Smooth muscle cell (in vitro differentiated cells): ENCODE results near the gene C5orf34. TPM values are rescaled to one million over a fixed set of nuclear protein-coding genes. Genes with fewer than 3 reads are reported as not detected.

Source experiments
- DNase-seq: peaks from one replicate; lab custom pipeline; 2025; ENCODE audit not compliant: unreplicated experiment; lab: John Stamatoyannopoulos, UW
- H2AFZ ChIP-seq: fragments of 200-600 bp; sonication (generic); 2 replicates; pipeline ENCODE4 v1.6.0; 2016; ENCODE audit warnings: antibody characterized with exemption, low read depth, mild to moderate bottlenecking
- H3F3A ChIP-seq: fragments of 200-600 bp; sonication (generic); 2 replicates; pipeline ENCODE4 v1.6.0; 2017; ENCODE audit warnings: antibody characterized with exemption, low read depth
- H3K27ac ChIP-seq: fragments of 200-600 bp; sonication (generic); 2 replicates; pipeline ENCODE4 v1.5.1; 2016; ENCODE audit warnings: low read depth, mild to moderate bottlenecking
- H3K27me3 ChIP-seq: fragments of 200-600 bp; sonication (generic); 2 replicates; pipeline ENCODE4 v1.6.1; 2016; ENCODE audit warnings: low read depth, mild to moderate bottlenecking
- H3K36me3 ChIP-seq: fragments of 200-600 bp; sonication (generic); 2 replicates; pipeline ENCODE4 v1.5.1; 2016; ENCODE audit warnings: low read depth
- H3K4me1 ChIP-seq: fragments of 200-600 bp; sonication (generic); 2 replicates; pipeline ENCODE4 v1.5.1; 2016; ENCODE audit warnings: low read depth
- H3K4me2 ChIP-seq: fragments of 200-600 bp; sonication (generic); 2 replicates; pipeline ENCODE4 v1.6.0; 2016; ENCODE audit warnings: mild to moderate bottlenecking
- H3K4me3 ChIP-seq: fragments of 200-600 bp; sonication (generic); 2 replicates; pipeline ENCODE4 v1.5.1; 2016; ENCODE audit warnings: mild to moderate bottlenecking
- H3K79me2 ChIP-seq: fragments of 200-600 bp; sonication (generic); 2 replicates; pipeline ENCODE4 v1.6.0; 2016; ENCODE audit warnings: low read depth, mild to moderate bottlenecking
- H3K9ac ChIP-seq: fragments of 200-600 bp; sonication (generic); 2 replicates; pipeline ENCODE4 v1.6.0; 2016; ENCODE audit warnings: low read depth
- H3K9me3 ChIP-seq: fragments of 200-600 bp; sonication (generic); replicated peaks from 2 replicates; pipeline ENCODE4 v1.5.1; 2016; ENCODE audit warnings: low read depth
- H4K20me1 ChIP-seq: fragments of 200-600 bp; sonication (generic); 2 replicates; pipeline ENCODE4 v1.6.0; 2016; ENCODE audit warnings: low read depth
- whole genome bisulfite sequencing: methylation state at CpG from one replicate; pipeline ENCODE4 v1.1.7; 2016; ENCODE audit warnings: low lambda C conversion rate; 5-methylcytosine and 5-hydroxymethylcytosine counted together
- polyA plus RNA-seq: library from polyadenylated mRNA; unstranded; fragments of >200 nt; fragmentation: Nextera tagmentation; extraction: Ambion mirVana; gene quantifications from 2 replicates; pipeline ENCODE4 v1.2.1, GENCODE V29; 2016
- total RNA-seq: library from RNA; depleted of rRNA; stranded (reverse); fragments of >200 nt; gene quantifications from 2 replicates; pipeline ENCODE4 v1.2.3, GENCODE V29; 2014
- TF ChIP-seq, protein P1 (sequence below): fragments of 200-600 bp; sonication (generic); IDR thresholded peaks from 2 replicates; pipeline ENCODE4 v1.5.1; 2017; ENCODE audit warnings: borderline replicate concordance, mild to moderate bottlenecking, antibody characterized with exemption; ENCODE audit not compliant: insufficient read depth, poor library complexity, severe bottlenecking

C5orf34 gene
- total and polyA plus RNA-seq, 2 experiments from 2014 or later: 2.6 to 7.5 TPM

DNA sequence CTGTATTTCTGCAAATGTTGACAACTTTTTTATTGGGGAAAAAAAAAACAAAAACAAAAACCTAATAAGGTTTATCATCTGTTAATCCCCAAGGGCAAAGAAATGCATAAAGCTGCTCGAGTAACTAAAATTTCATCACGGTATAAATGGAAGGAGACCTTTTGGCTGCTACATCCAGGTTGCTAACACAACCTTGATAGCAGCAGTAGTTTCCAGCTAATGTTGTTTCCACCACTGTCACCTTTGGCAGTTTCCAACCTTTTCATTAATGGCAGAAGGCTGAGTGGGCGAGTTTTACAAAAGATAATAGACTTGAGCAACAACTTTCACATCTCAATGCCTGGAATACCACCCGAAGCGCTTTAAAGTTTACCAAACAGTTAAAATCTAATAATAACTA is 33.4 kb upstream of the C5orf34 start:
- Histone ChIP-seq H3K27me3 (no peaks in the 10 kb centered on the region), H3K4me3 (no peak overlapping the region), H3K4me2 (no peak overlapping the region), H4K20me1 (peaks cover 82% of the 10 kb centered on the region), H3K36me3 (peaks cover 25% of the 10 kb centered on the region), H3K9me3 (no peaks in the 10 kb centered on the region), H3F3A (no peaks in the 10 kb centered on the region), H3K9ac (no peak overlapping the region), H3K4me1 (peaks cover 13% of the 10 kb centered on the region), H3K79me2 (peaks cover 79% of the 10 kb centered on the region), H3K27ac (no peak overlapping the region), H2AFZ (no peak overlapping the region)
- 96% methylated on average over 5 of the region's 5 CpGs for WGBS
- TF ChIP-seq, protein P1, sequence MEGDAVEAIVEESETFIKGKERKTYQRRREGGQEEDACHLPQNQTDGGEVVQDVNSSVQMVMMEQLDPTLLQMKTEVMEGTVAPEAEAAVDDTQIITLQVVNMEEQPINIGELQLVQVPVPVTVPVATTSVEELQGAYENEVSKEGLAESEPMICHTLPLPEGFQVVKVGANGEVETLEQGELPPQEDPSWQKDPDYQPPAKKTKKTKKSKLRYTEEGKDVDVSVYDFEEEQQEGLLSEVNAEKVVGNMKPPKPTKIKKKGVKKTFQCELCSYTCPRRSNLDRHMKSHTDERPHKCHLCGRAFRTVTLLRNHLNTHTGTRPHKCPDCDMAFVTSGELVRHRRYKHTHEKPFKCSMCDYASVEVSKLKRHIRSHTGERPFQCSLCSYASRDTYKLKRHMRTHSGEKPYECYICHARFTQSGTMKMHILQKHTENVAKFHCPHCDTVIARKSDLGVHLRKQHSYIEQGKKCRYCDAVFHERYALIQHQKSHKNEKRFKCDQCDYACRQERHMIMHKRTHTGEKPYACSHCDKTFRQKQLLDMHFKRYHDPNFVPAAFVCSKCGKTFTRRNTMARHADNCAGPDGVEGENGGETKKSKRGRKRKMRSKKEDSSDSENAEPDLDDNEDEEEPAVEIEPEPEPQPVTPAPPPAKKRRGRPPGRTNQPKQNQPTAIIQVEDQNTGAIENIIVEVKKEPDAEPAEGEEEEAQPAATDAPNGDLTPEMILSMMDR: no peak
- DNase-seq: no peak

DNA sequence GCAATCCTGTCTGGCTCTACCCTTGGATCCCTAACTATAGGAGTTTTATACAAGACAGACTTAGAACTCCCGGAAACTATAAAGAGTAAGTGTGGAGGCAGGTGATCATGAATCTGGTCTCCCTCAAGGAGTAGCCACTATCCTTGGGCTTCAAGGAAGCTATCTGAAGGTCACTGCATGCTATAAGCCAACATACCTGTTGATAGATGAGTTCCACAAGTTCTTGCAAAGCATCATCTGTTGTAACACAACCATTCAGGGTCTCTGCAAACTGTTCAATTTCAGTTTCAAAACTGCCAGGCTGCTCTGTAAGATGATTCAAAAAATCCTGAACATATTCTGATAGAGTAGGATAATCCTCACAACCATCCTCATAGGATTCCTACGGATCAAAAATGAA is 32.6 kb upstream of the C5orf34 start:
- Histone ChIP-seq H2AFZ (no peak overlapping the region), H4K20me1 (peaks cover 76% of the 10 kb centered on the region), H3K36me3 (peaks cover 33% of the 10 kb centered on the region), H3K4me2 (no peak overlapping the region), H3K9ac (no peak overlapping the region), H3K4me3 (no peak overlapping the region), H3K27me3 (no peaks in the 10 kb centered on the region), H3K79me2 (peaks cover 74% of the 10 kb centered on the region), H3K4me1 (peaks cover 6% of the 10 kb centered on the region), H3K27ac (no peak overlapping the region), H3F3A (no peaks in the 10 kb centered on the region), H3K9me3 (no peaks in the 10 kb centered on the region)
- 100% methylated on average over 2 of the region's 2 CpGs for WGBS
- TF ChIP-seq, protein P1: no peak
- DNase-seq: no peak

DNA sequence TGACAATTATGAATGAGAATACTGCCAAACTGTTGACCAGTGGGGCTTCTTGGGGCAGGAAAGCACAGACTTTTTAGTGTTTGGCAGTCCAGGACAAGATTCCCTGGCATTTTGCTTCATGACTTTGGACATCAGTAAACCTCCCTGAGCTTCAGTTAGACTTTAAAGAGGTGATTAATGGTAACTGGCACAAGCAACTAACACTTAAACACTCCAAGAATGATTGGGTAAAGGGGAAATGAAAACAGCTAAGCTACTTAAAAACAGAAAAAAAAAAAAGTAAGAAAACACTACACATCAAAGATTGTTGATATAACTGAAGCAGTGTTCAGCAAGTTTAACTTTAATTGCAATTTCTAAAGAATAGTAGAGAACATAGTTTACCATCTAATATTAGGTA is 28.5 kb upstream of the C5orf34 start:
- no peak overlapping the region for H3K4me3 ChIP-seq
- no peak overlapping the region for H2AFZ ChIP-seq
- no peak overlapping the region for H3K4me2 ChIP-seq
- H3F3A ChIP-seq: no peaks in the 10 kb centered on the region
- H3K9me3 ChIP-seq: no peaks in the 10 kb centered on the region
- peaks cover 58% of the 10 kb centered on the region for H4K20me1 ChIP-seq
- no peak overlapping the region for H3K9ac ChIP-seq
- H3K27ac ChIP-seq: no peak overlapping the region
- peaks cover 54% of the 10 kb centered on the region for H3K79me2 ChIP-seq
- no peaks in the 10 kb centered on the region for H3K4me1 ChIP-seq
- DNase-seq: no peak
- H3K27me3 ChIP-seq: no peaks in the 10 kb centered on the region
- peaks cover 45% of the 10 kb centered on the region for H3K36me3 ChIP-seq
- TF ChIP-seq, protein P1: no peak

DNA sequence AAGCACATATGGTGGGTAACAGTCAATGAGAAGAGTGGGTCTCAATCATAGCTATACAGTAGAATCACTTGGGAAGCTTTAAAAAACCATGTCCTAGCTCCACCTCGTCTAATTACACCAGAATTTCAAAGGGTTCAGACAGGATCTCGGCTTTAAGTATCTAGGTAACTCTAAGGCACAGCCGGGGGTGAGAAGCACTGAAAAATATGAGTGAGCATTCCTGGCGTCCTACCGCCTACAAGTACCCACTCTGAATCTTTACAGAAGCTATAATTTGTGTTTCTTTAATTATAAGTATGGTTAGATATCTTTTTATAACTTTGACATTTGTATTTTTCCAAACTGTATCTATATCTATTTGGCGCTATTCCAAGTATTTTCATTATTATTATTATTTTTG is 25.8 kb upstream of the C5orf34 start:
- H3K9ac ChIP-seq: no peak overlapping the region
- H3K79me2 ChIP-seq: peaks cover 31% of the 10 kb centered on the region
- no peak overlapping the region for H3K4me3 ChIP-seq
- H3K27ac ChIP-seq: no peak overlapping the region
- H3K4me2 ChIP-seq: no peak overlapping the region
- TF ChIP-seq, protein P1: no peak
- 94% methylated on average over 6 of the region's 6 CpGs for WGBS
- H3K36me3 ChIP-seq: peaks cover 49% of the 10 kb centered on the region
- no peaks in the 10 kb centered on the region for H3F3A ChIP-seq
- no peaks in the 10 kb centered on the region for H3K9me3 ChIP-seq
- H3K4me1 ChIP-seq: no peaks in the 10 kb centered on the region
- peaks cover 44% of the 10 kb centered on the region for H4K20me1 ChIP-seq
- no peaks in the 10 kb centered on the region for H3K27me3 ChIP-seq
- no peak for DNase-seq
- H2AFZ ChIP-seq: no peak overlapping the region
